Measurements from ENCODE around the gene UMODL1.
"Not testable (repeated sequence)": the region's sequence is repeated elsewhere in the genome, so short reads cannot be mapped to it uniquely, and the experiment has no call there.

UMODL1 gene

GRCh38 chr21:42115136-42115683, 44.1 kb downstream of the UMODL1 start:
- DNase-seq (ENCODE audit: low read depth): no peak

- not testable (repeated sequence) for DNase-seq (ENCODE audit: low read depth)
Measured at GRCh38 chr21:42116551-42116950, 45.4 kb downstream of the UMODL1 start.

DNA sequence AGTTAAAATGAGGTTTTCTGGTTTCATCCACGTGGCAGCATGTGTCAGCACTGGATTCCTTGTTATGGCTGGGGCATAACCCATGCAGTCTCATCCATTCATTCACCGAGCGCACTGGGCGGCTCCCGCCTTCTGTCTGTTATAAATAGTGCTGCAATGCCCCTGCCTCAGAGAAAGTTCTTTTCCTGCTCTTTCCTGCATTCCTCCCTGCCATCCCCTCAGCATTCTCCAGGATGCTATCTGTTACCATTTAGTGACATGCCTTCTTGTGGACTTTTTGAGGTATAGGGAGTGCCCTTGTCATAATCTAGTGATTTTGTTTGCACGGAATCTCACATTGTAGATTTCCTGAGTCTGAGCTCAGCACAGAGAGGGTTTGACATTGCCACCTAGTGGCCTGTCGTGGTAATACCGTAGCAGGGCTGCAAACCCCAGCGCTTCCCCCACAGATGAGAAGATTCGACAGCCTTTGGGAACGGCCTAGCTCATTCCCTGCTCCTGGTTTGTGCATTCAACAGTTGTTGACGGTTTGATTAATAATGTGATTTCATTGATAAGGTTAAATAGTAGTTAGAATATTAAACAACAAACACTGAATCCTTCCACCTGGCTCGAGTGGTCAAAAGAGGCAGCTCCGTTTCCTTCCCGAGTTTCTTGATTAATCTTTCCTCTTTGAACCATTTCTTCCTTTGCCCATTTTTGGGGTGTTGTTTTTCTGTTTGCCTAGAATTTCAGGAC, 46.3 kb downstream of the UMODL1 start:
- DNase-seq (ENCODE audit: low read depth): peak; percentile 48

GRCh38 chr21:42117967-42118780, 47.1 kb downstream of the UMODL1 start:
- DNase-seq (ENCODE audit: low read depth): no peak

GRCh38 chr21:42118901-42119300, 47.8 kb downstream of the UMODL1 start:
- no peak for DNase-seq (ENCODE audit: low read depth)

DNA sequence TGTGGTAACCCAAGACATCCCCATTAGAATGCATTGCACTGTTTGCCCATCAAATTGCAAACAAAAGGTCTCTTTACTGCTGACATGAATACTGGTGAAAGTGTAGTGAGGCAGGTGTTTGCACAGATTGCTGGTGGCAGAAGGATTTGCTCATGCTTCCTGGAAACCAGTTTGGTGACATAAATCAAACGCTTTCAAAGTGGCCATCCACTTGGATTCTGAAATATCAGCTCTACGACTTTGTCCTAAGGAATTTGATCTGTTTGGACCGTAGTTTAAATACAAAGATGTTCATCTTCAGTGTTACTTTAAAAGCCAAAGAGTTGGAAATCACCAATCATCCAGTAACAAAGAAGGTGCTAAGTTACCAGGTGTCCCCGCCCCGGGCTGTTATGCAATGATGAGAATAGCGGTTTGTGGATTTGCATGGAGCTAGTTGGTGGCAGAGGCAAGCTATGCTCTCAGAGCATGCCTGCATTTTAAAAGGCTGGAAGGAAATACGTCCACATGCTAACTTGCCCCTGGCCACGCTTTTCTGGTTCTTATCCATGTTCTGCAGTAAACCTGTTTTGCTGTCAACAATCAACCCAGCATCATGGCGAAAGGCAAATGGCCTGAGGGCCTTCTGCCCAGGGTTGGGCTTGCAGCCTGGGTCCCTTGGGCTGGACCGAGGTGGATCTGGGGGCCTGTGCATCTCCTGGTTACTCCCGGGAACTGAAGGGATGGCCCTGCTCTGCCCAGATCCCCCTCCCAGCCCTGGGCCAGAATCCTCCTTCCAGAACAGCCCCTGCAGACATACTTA, 49.2 kb downstream of the UMODL1 start:
- no peak for DNase-seq (ENCODE audit: low read depth)

DNA sequence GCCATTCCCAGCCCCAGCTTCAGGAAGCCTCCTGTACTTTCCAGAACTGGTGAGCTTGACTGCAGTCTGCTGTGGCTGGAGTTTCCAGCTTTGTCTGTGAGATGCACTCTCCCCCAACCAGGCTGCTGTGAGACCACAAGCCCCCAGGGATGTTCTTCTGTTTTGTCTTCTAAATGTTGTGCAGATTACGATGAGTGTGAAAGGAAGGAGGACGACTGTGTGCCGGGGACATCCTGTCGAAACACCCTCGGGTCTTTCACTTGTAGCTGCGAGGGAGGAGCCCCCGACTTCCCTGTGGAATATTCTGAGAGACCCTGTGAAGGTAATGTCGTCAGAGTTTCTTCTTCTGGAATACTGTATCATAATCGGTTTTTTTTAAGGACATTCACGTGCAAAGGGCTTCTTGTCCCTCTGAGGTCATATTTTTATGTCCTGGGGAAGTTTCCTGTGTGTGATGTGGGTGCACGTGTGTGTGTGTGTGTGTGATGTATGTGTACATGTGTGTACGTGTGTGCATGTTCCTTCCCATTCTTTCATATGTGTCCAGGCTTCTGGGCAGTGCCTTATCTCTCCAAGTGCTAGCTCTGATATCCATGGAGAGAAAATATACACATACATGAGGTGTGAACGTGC, 49.9 kb downstream of the UMODL1 start:
- DNase-seq (ENCODE audit: low read depth): no peak

DNA sequence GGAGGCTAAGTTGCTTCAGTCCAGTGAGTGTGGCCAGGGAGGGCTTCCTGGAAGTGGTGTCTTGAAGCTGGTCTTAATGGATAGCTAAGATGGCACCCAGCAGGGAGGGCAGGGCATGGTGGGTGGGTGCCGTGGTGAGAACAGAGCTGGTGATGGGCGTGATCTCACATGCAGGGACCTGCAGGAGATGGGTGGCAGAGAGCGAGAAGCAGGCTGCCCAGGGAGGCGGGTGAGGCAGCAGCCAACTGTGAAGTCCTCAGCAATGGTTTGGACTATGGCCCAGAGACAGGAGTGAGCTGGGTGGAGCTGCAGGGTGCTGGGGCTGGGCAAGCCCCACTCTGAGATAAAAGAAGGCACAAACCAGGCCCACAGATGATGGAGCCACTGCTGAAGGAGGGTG, 50.7 kb downstream of the UMODL1 start:
- DNase-seq (ENCODE audit: low read depth): no peak

- no peak for DNase-seq (ENCODE audit: low read depth)
Measured at GRCh38 chr21:42122398-42122797, 51.3 kb downstream of the UMODL1 start.

DNA sequence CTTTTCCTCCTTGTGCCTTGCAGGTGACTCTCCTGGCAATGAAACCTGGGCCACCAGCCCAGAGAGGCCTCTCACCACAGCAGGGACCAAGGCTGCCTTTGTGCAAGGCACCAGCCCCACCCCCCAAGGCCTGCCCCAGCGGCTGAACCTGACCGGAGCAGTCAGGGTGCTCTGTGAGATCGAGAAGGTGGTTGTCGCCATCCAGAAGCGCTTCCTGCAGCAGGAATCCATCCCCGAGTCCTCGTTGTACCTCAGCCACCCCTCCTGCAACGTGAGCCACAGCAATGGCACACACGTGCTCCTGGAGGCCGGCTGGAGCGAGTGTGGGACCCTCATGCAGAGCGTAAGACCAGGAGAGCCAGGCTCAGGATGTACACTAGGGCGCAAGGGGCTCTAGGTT, 51.7 kb downstream of the UMODL1 start:
- DNase-seq (ENCODE audit: low read depth): no peak

- no peak for DNase-seq (ENCODE audit: low read depth)
Measured at GRCh38 chr21:42123219-42123908, 52.2 kb downstream of the UMODL1 start.

DNA sequence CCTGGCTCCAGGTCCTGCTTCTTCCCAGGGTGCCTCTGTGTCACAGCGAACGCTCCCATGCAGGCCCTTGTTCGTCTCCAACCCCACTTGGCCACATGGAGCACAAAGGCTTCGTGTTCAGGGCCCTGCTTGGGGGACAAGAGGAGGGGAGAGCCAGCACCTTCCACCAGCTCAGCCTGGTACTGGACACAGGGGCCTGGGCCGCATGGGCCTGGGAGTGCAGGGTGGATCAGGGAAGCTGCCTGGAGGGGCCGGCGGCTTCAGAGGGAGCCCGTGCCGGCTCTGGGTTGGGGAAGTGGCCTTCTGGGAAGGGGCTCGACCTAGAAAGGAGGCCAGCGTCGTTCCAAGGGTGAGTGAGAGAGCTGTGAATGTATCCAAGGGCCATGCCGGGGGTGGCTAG, 53.0 kb downstream of the UMODL1 start:
- DNase-seq (ENCODE audit: low read depth): no peak

DNA sequence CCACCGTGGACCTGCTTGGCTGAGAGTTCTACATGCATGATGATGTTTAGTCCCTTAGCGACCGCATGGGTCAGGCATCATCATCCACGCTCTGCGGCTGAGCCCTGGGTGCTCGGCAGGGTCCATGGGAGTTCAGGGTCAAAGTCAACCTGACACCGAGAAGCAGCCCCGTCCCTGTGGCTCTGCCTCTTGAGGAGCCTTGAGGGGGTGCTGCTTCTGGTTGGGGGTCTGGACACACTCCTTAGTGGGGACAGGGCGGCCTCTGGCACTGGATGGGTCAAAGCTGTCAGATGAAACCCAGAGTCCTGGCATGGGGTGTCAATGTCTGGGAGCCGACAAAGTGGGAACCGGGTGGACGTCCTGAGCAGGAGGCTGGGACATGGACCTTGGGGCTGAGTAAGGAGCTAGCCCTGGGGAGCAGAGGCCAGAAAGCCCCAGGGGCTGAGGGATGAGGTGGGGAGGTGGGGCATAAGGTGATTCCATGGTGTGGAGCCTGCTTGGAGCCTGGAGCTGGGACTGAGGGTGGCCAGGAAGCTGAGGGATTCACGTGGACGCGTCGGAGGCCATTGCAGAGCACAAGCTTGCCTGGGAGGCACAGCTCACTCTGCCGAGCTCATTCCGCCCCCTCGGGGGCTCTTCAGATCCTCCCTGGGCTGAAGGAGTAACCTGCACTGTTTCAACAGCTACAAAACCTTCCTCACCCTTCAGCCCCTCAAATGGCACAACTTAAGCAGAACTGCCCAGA, 53.9 kb downstream of the UMODL1 start:
- no peak for DNase-seq (ENCODE audit: low read depth)

- DNase-seq (ENCODE audit: low read depth): no peak
Measured at GRCh38 chr21:42125571-42126544, 54.7 kb downstream of the UMODL1 start.

DNA sequence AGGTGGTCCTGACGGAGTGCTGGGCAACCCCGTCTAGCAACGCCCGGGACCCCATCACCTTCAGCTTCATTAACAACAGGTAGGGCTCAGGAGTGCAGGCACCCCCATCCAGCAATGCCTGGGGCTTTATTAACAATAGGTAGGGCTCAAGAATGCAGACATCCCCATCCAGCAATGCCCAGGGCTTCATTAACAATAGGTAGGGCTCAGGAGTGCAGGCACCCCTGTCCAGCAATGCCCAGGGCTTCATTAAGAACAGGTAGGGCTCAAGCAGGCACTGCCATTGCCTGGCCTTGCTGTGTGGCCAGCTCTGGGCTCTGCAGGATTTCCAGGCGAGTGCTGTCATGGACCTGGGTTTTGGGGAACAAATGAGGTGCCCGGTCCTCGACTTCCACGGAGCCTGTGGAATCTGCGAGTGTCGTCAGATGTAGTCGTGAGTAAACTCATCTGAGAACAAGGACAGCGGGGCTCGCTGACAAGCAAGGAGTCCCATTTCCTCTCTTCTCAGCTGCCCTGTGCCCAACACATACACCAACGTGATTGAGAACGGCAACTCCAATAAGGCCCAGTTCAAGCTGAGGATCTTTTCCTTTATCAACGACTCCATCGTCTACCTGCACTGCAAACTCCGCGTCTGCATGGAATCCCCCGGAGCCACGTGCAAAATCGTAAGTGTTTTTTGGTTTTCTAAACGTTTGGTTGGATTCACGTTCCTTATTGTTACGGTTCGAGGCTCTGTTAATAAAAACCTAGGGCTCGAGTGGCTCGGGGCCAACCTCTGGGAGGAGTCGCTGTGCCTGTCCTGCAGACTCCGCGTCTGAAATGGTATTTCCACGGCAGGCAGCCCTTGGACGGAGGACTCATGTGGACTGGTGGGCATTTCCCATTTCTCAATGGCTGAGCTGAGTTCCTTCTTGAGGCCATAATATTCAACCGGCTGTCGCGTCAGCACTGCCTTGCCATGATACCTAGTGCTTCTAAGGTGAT, 56.3 kb downstream of the UMODL1 start:
- no peak for DNase-seq (ENCODE audit: low read depth)

GRCh38 chr21:42129300-42130266, 58.5 kb downstream of the UMODL1 start:
- DNase-seq (ENCODE audit: low read depth): no peak

DNA sequence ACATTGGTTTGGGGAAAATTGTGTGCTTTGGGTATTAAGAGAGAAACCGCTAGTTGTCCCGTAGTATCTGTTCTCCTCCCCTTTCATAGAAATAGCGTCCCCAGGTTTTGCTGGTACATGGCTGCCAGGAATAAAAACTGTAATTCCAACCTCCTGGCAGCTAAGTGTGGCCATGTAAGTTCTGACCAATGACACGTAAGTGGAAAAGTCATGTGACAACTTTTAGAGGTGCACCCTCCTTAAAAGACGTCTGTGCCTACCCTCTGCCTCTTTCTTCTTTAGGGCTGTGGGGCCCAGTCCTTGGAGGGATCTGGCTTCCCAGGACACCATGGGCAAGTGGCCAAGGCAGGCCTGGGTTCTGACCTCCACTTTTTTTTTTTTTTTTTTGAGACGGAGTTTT, 59.3 kb downstream of the UMODL1 start:
- DNase-seq (ENCODE audit: low read depth): no peak
